ENCODE data around the gene ABCA4.
A peak's percentile ranks its signal among the peaks of the same experiment; 100 is the strongest.

ABCA4 gene

DNA sequence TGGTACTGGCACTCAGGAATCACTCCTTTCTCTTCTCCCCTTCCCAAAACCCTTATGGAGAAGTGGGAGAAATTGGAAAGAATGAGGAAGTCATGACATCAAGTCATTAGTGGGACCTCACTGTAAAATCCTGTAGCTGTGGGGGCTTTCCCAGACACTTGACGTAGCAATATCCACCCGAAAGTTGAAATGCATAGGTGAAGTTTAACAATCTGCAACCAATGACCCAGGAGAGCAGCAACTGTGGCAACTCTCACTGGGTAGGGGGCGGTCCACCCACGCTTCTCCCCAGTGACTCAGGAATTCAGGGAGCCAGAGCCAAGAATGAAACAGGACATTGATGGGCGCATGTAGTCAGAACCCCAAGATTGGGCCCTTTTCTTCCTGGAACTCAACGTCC, 27.0 kb downstream of the ABCA4 start:
- Histone ChIP-seq H3K27ac (ENCODE audit: extremely low read depth, low read depth, low read length) (no peak overlapping the region), H3K36me3 (ENCODE audit: control insufficient read depth in 2 of 2, insufficient read depth in 1 of 2, low read length in 2 of 2) (no peaks in the 10 kb centered on the region), H3K4me1 (ENCODE audit: control insufficient read depth, insufficient read depth, low read length) (peaks cover 2% of the 10 kb centered on the region; the same call in 1 of the 2 replicates), H3K9me3 (ENCODE audit: control insufficient read depth, insufficient read depth, low read depth, low read length) (no peaks in the 10 kb centered on the region), H3K4me3 (ENCODE audit: low read depth, low read length) (no peak overlapping the region)
- POLR2A ChIA-PET = no interaction called here
- TF ChIP-seq SCRT1 (tag by site-specific recombination; IDR thresholded peaks at IDR 0.05; ENCODE audit: borderline replicate concordance) (no peak), ZFHX2 (tag by site-specific recombination; conservative IDR thresholded peaks at IDR 0.05) (peak; percentile 74), CTCF (tag by site-specific recombination; IDR thresholded peaks at IDR 0.05) (no peak), ZNF174 (tag by site-specific recombination; IDR thresholded peaks at IDR 0.05) (no peak), PRDM2 (tag by site-specific recombination; IDR thresholded peaks at IDR 0.05; ENCODE audit: borderline replicate concordance) (no peak), ZBTB21 (tag by site-specific recombination; IDR thresholded peaks at IDR 0.05) (no peak)
- CTCF ChIA-PET = interaction anchor here (0.6 to 0.9 kb wide), 2 partner anchors 45 to 242 kb away, joined by 3 to 5 read pairs; no protein-coding TSS in a partner anchor

- Histone ChIP-seq H3K9me3 (ENCODE audit: control insufficient read depth, insufficient read depth, low read depth, low read length) (no peaks in the 10 kb centered on the region), H3K4me1 (ENCODE audit: control insufficient read depth, insufficient read depth, low read length) (peaks cover 2% of the 10 kb centered on the region; the same call in 1 of the 2 replicates), H3K36me3 (ENCODE audit: control insufficient read depth in 2 of 2, insufficient read depth in 1 of 2, low read length in 2 of 2) (no peaks in the 10 kb centered on the region), H3K27ac (ENCODE audit: extremely low read depth, low read depth, low read length) (no peak overlapping the region), H3K4me3 (ENCODE audit: low read depth, low read length) (no peak overlapping the region)
- no peak for TF ChIP-seq ZNF169 (tag by site-specific recombination; IDR thresholded peaks at IDR 0.05)
- no peak for TF ChIP-seq ZNF221 (tag by site-specific recombination; IDR thresholded peaks at IDR 0.05; ENCODE audit: borderline replicate concordance)
- no peak for TF ChIP-seq ZNF610 (tag by site-specific recombination; IDR thresholded peaks at IDR 0.05; ENCODE audit: borderline replicate concordance)
- no peak for TF ChIP-seq ZNF416 (tag by site-specific recombination; IDR thresholded peaks at IDR 0.05)
- TF ChIP-seq SALL2 (tag by site-specific recombination; IDR thresholded peaks at IDR 0.05; ENCODE audit: borderline replicate concordance) = no peak
- TF ChIP-seq IKZF3 (tag by site-specific recombination; IDR thresholded peaks at IDR 0.05) = no peak
- no peak for TF ChIP-seq ZBTB1 (tag by site-specific recombination; IDR thresholded peaks at IDR 0.05)
- TF ChIP-seq ELK4 (IDR thresholded peaks at IDR 0.05; ENCODE audit: borderline replicate concordance, low read depth, low read length) = no peak
- TF ChIP-seq ZNF768 (tag by site-specific recombination; IDR thresholded peaks at IDR 0.05) = no peak
- TF ChIP-seq ZNF132 (tag by site-specific recombination; IDR thresholded peaks at IDR 0.05; ENCODE audit: borderline replicate concordance) = no peak
- no peak for TF ChIP-seq WT1 (tag by site-specific recombination; IDR thresholded peaks at IDR 0.05)
- TF ChIP-seq ZNF239 (tag by site-specific recombination; IDR thresholded peaks at IDR 0.05) = no peak
- TF ChIP-seq PRDM2 (tag by site-specific recombination; IDR thresholded peaks at IDR 0.05; ENCODE audit: borderline replicate concordance) = no peak
- TF ChIP-seq, protein P1, sequence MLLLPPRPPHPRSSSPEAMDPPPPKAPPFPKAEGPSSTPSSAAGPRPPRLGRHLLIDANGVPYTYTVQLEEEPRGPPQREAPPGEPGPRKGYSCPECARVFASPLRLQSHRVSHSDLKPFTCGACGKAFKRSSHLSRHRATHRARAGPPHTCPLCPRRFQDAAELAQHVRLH (tag by site-specific recombination; IDR thresholded peaks at IDR 0.05) = no peak
- ChIA-PET POLR2A (no interaction called here), CTCF (interaction anchor here (0.9 to 1.2 kb wide), 2 partner anchors 54 to 242 kb away, joined by 3 to 5 read pairs; no protein-coding TSS in a partner anchor)
These were observed 27.6 kb downstream of the ABCA4 start for GRCh38 chr1:94093396-94093795.

Measured in HEK293 (cell line).